BE2C (cell line): ENCODE data around the gene VPS13D.

Experiments used
- DNase-seq: peaks from one replicate; pipeline ENCODE4 v3.0.0-alpha.2; 2020
- H3K27me3 ChIP-seq: fragments of 250-450 bp; sonication (Bioruptor Pico); 2 replicates; pipeline ENCODE4 v1.5.1; 2020; ENCODE audit warnings: mild to moderate bottlenecking
- H3K36me3 ChIP-seq: fragments of 250-450 bp; sonication (Bioruptor Pico); 2 replicates; pipeline ENCODE4 v1.5.1; 2020; ENCODE audit warnings: mild to moderate bottlenecking
- H3K4me1 ChIP-seq: fragments of 250-450 bp; sonication (Bioruptor Pico); 2 replicates; pipeline ENCODE4 v1.5.1; 2020
- H3K4me3 ChIP-seq: 2 replicates; pipeline ENCODE4 v1.5.1; 2011; ENCODE audit warnings: low read depth, low read length
- H3K9me3 ChIP-seq: fragments of 250-450 bp; sonication (Bioruptor Pico); 2 replicates; pipeline ENCODE4 v1.5.1; 2020
- TF ChIP-seq, protein P1 (sequence below): IDR thresholded peaks from 2 replicates; pipeline ENCODE4 v1.5.1; 2012; ENCODE audit warnings: mild to moderate bottlenecking, low read depth, low read length

Gene VPS13D

DNA sequence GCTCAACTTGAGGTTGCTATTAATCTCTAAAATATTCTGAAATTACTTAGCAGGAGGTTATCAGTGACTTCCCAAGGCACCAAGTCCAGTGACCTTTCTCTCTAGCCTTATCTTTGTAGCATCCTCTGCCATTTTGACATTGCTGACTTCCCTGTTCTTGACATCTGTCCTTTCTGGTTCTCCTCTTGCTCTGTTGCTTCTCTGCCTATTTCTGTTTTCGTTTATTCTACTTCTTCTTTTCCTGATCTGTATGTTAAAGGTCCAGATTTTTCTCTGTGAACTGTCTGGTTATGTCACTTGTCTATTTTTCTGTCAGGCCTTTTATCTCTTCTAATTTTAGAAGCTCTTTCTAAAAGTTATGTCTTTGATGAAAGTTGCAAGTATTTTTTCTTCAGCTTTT lies 178.8 kb downstream of the VPS13D start:
- no peaks in the 10 kb centered on the region for H3K9me3 ChIP-seq
- no peak for DNase-seq
- no peak overlapping the region for H3K4me3 ChIP-seq
- no peaks in the 10 kb centered on the region for H3K4me1 ChIP-seq
- H3K36me3 ChIP-seq: no peaks in the 10 kb centered on the region
- H3K27me3 ChIP-seq: no peaks in the 10 kb centered on the region
- TF ChIP-seq, protein P1, sequence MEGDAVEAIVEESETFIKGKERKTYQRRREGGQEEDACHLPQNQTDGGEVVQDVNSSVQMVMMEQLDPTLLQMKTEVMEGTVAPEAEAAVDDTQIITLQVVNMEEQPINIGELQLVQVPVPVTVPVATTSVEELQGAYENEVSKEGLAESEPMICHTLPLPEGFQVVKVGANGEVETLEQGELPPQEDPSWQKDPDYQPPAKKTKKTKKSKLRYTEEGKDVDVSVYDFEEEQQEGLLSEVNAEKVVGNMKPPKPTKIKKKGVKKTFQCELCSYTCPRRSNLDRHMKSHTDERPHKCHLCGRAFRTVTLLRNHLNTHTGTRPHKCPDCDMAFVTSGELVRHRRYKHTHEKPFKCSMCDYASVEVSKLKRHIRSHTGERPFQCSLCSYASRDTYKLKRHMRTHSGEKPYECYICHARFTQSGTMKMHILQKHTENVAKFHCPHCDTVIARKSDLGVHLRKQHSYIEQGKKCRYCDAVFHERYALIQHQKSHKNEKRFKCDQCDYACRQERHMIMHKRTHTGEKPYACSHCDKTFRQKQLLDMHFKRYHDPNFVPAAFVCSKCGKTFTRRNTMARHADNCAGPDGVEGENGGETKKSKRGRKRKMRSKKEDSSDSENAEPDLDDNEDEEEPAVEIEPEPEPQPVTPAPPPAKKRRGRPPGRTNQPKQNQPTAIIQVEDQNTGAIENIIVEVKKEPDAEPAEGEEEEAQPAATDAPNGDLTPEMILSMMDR: no peak

DNA sequence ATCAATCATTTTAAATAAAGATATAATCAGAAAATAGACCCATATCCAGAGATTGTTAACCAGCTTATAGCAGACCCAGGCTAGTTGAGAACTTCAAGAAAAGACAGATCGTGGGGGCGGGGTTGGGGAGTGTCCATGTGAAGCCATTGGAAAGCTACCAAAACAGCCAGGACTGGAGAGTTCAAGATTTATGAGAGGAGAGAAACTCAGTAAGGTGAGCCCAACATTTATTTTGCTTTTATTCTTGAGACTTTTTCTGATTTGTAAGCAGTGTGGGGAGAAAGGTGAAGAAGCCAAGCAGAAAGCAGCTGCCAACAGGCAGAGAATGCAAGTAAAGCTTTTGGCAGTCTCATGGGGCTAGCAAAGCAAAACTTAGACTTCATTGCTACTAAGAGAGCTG lies 179.9 kb downstream of the VPS13D start:
- Histone ChIP-seq H3K36me3 (no peaks in the 10 kb centered on the region), H3K27me3 (no peaks in the 10 kb centered on the region), H3K4me1 (no peaks in the 10 kb centered on the region), H3K4me3 (no peak overlapping the region), H3K9me3 (no peaks in the 10 kb centered on the region)
- no peak for DNase-seq
- TF ChIP-seq, protein P1: no peak

GRCh38 chr1:12410351-12410750 lies 180.5 kb downstream of the VPS13D start:
- TF ChIP-seq, protein P1: no peak
- no peak overlapping the region for H3K4me3 ChIP-seq
- no peaks in the 10 kb centered on the region for H3K9me3 ChIP-seq
- H3K27me3 ChIP-seq: no peaks in the 10 kb centered on the region
- DNase-seq: no peak
- no peaks in the 10 kb centered on the region for H3K4me1 ChIP-seq
- H3K36me3 ChIP-seq: no peaks in the 10 kb centered on the region

DNA sequence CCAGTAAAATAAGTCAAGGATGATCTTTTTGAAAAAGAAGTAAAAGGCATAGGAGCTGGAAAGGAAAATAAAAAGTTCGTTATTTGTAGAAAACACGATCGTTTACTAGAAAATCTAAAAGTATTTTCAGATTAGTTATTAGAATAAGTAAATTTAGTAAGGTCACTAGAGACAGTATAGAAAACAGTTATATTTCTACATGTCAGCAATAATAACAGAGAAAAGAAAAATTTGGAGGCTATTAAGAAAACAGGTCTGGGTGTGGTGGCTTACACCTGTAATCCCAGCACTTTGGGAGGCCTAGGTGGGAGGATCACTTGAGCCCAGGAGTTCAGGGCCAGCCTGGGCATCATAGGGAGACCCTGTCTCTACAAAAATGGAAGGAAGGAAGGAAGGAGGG lies 181.3 kb downstream of the VPS13D start:
- H3K4me1 ChIP-seq: no peaks in the 10 kb centered on the region

GRCh38 chr1:12411747-12412146 lies 181.9 kb downstream of the VPS13D start:
- Histone ChIP-seq H3K4me1 (no peaks in the 10 kb centered on the region), H3K36me3 (no peaks in the 10 kb centered on the region), H3K4me3 (no peak overlapping the region), H3K27me3 (no peaks in the 10 kb centered on the region), H3K9me3 (no peaks in the 10 kb centered on the region)
- DNase-seq: no peak
- TF ChIP-seq, protein P1: no peak

More for the DNA sequence above, 181.3 kb downstream of the VPS13D start:
- H3K4me3 ChIP-seq: no peak overlapping the region
- DNase-seq: no peak
- H3K36me3 ChIP-seq: no peaks in the 10 kb centered on the region
- TF ChIP-seq, protein P1: no peak
- no peaks in the 10 kb centered on the region for H3K9me3 ChIP-seq
- no peaks in the 10 kb centered on the region for H3K27me3 ChIP-seq

DNA sequence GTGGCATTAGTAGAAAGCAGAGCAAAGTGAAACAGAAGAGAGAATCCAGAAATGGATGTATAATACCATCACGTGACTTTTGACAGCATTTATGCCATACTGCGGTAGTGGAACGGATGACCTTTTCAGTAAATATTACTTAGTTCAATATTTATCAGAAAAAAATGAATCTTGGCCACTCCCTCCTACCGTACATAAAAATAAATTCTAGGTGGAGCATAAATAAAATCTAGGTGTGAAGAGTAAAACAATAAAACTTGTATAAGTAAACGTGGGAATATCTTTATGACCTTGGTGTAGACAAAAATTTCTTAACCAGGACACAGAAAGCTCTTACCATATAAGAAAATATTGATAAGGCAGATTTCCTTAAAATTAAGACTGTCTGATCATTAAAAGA lies 182.6 kb downstream of the VPS13D start:
- TF ChIP-seq, protein P1: no peak
- no peak for DNase-seq
- H3K4me1 ChIP-seq: no peaks in the 10 kb centered on the region
- H3K4me3 ChIP-seq: no peak overlapping the region
- H3K36me3 ChIP-seq: no peaks in the 10 kb centered on the region
- no peaks in the 10 kb centered on the region for H3K9me3 ChIP-seq
- H3K27me3 ChIP-seq: no peaks in the 10 kb centered on the region
